Neural progenitor cell (in vitro differentiated cells): ENCODE results near the gene CCNY.

Experiments
- CTCF ChIP-seq: fragments of 200-600 bp; sonication (generic); IDR thresholded peaks from 2 replicates; pipeline ENCODE4 v1.5.1; 2017; ENCODE audit warnings: antibody characterized with exemption, mild to moderate bottlenecking
- EZH2phosphoT487 ChIP-seq: fragments of 200-600 bp; sonication (generic); IDR thresholded peaks from 2 replicates; pipeline ENCODE4 v1.6.1; 2017; ENCODE audit warnings: antibody characterized with exemption

DNA sequence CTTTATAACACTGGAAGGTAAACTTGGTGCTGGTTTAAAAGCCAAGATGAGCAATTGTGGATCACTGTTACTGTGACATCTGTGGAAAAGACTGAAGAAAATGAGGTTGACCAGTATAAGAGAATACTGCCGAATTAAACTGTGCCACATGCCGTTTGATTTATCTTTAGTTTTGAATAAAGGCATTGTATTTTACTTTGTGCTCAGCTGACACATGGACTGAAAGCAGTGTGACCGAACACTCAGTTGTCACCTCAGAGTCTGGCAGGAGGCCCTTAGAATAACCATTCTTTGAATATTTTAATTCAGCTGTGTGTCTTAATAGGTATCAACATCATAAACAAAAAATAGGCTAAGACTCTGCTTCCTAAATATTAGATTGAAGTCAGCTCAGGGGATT is 135.1 kb downstream of the CCNY start:
- no peak for TF ChIP-seq CTCF
- no peak for TF ChIP-seq EZH2phosphoT487
